Measurements from ENCODE around the gene SLC25A12.
"Not testable (repeated sequence)": the region's sequence is repeated elsewhere in the genome, so short reads cannot be mapped to it uniquely, and the experiment has no call there.

GRCh38 chr2:171774581-171774980 lies 119.5 kb downstream of the SLC25A12 start:
- TF ChIP-seq POLR2A (IDR thresholded peaks at IDR 0.05); POLR2AphosphoS5 (IDR thresholded peaks at IDR 0.05); CTCF (IDR thresholded peaks at IDR 0.05 in 8 of 11, conservative IDR thresholded peaks at IDR 0.05 in 3 of 11): not testable (repeated sequence)

Data from spleen (tissue), 7 donors.